HepG2 (cell line): ENCODE results near the gene ZNF217. TPM values are rescaled to one million over a fixed set of nuclear protein-coding genes. Genes with fewer than 3 reads are reported as not detected.

Experiments
- AGO1 ChIP-seq: fragments of 200-400 bp; formaldehyde crosslinking; IDR thresholded peaks from 2 replicates; pipeline ENCODE4 v1.6.1; 2017; ENCODE audit warnings: mild to moderate bottlenecking, low read depth, low read length, moderate library complexity; ENCODE audit not compliant: poor library complexity, severe bottlenecking
- MAF1 ChIP-seq: sonication (generic); formaldehyde crosslinking; IDR thresholded peaks from 2 replicates; pipeline ENCODE4 v1.5.0; 2020; ENCODE audit warnings: missing genetic modification reagents, borderline replicate concordance
- MAFK ChIP-seq, 2 experiments: IDR thresholded peaks in 1 of 2; conservative IDR thresholded peaks in 1 of 2; 2 replicates each; pipeline ENCODE4 v1.6.1; 2011; ENCODE audit warnings: improper control_type of control experiment in 2 of 2, low read length in 2 of 2
- MIER2 ChIP-seq: IDR thresholded peaks from 2 replicates; pipeline ENCODE4 v1.6.1; 2016; ENCODE audit warnings: missing biosample characterization, missing genetic modification reagents
- NFE2 ChIP-seq: sonication (generic); formaldehyde crosslinking; IDR thresholded peaks from 2 replicates; pipeline ENCODE4 v1.4.0; 2020; ENCODE audit warnings: missing genetic modification reagents
- PAX8 ChIP-seq: sonication (generic); formaldehyde crosslinking; IDR thresholded peaks from 2 replicates; pipeline ENCODE4 v1.8.0; 2022; ENCODE audit warnings: mild to moderate bottlenecking, missing genetic modification reagents, borderline replicate concordance
- RARA ChIP-seq: IDR thresholded peaks from 2 replicates; pipeline ENCODE4 v1.6.1; 2016; ENCODE audit warnings: missing genetic modification reagents, missing compliant biosample characterization
- RBFOX2 ChIP-seq: fragments of 200-400 bp; formaldehyde crosslinking; IDR thresholded peaks from 2 replicates; pipeline ENCODE4 v1.6.1; 2017; ENCODE audit warnings: low read depth, mild to moderate bottlenecking, low read length
- RBM22 ChIP-seq: fragments of 200-400 bp; formaldehyde crosslinking; optimal IDR thresholded peaks from 2 replicates; pipeline ENCODE3; 2017; ENCODE audit warnings: mild to moderate bottlenecking, low read length, moderate library complexity
- SMARCE1 ChIP-seq: fragments of 450-650 bp; IDR thresholded peaks from 2 replicates; pipeline ENCODE4 v1.6.1; 2017; ENCODE audit warnings: borderline replicate concordance
- STAG1 ChIP-seq: sonication (generic); formaldehyde crosslinking; IDR thresholded peaks from 2 replicates; pipeline ENCODE4 v1.4.0; 2020; ENCODE audit warnings: missing genetic modification reagents
- THAP11 ChIP-seq: IDR thresholded peaks from 2 replicates; pipeline ENCODE4 v1.6.1; 2016; ENCODE audit warnings: missing biosample characterization, missing genetic modification reagents
- ZNF333 ChIP-seq: sonication (generic); formaldehyde crosslinking; IDR thresholded peaks from 2 replicates; pipeline ENCODE4 v1.4.0; 2020; ENCODE audit warnings: mild to moderate bottlenecking, missing genetic modification reagents, borderline replicate concordance
- ZNF616 ChIP-seq: sonication (generic); formaldehyde crosslinking; IDR thresholded peaks from 2 replicates; pipeline ENCODE4 v1.5.0; 2020; ENCODE audit warnings: low read depth, mild to moderate bottlenecking, missing genetic modification reagents
- ZNF768 ChIP-seq: sonication (generic); formaldehyde crosslinking; IDR thresholded peaks from 2 replicates; pipeline ENCODE4 v1.4.0; 2020; ENCODE audit warnings: missing genetic modification reagents
- polyA plus RNA-seq, 8 experiments: library from polyadenylated mRNA; depleted of rRNA in 3 of 8; stranded (reverse) in 7 of 8; unstranded in 1 of 8; fragments of >200 nt; fragmentation: Illumina TruSeq in 4 of 8; extraction: Trizol in 4 of 8; gene quantifications; 2 replicates each; pipeline versions ENCODE4 v1.2.1 to v1.2.3, GENCODE V29; 2011 to 2016; ENCODE audit warnings: low read depth in 4 of 8, missing spikeins in 1 of 8, mixed read lengths in 1 of 8; ENCODE audit not compliant: insufficient read depth in 1 of 8
- total RNA-seq, 5 experiments: library from RNA; depleted of rRNA; stranded (reverse); fragments of >200 nt; fragmentation: Illumina TruSeq; extraction: Trizol; gene quantifications; 2 replicates each; pipeline ENCODE4 v1.2.3, GENCODE V29; 2016; ENCODE audit warnings: low read depth in 1 of 5
- TF ChIP-seq, protein P1 (sequence below): sonication (generic); formaldehyde crosslinking; IDR thresholded peaks from 2 replicates; pipeline ENCODE4 v1.8.0; 2022; ENCODE audit warnings: mild to moderate bottlenecking, missing genetic modification reagents
- TF ChIP-seq, protein P2 (sequence below): sonication (generic); formaldehyde crosslinking; IDR thresholded peaks from 2 replicates; pipeline ENCODE4 v1.4.0; 2020; ENCODE audit warnings: missing genetic modification reagents, mild to moderate bottlenecking, borderline replicate concordance
- TF ChIP-seq, protein P3 (sequence below): sonication (generic); formaldehyde crosslinking; IDR thresholded peaks from 2 replicates; pipeline ENCODE4 v1.5.0; 2020; ENCODE audit warnings: missing genetic modification reagents, mild to moderate bottlenecking, borderline replicate concordance
- TF ChIP-seq, protein P4 (sequence below): sonication (generic); formaldehyde crosslinking; IDR thresholded peaks from 2 replicates; pipeline ENCODE4 v1.4.0; 2020; ENCODE audit warnings: missing genetic modification reagents
- TF ChIP-seq, protein P5 (sequence below): sonication (generic); formaldehyde crosslinking; IDR thresholded peaks from 2 replicates; pipeline ENCODE4 v1.8.1; 2022; ENCODE audit warnings: mild to moderate bottlenecking, missing genetic modification reagents

The ZNF217 gene
- total and polyA plus RNA-seq, 2 of the 13 experiments (the other 11 are each of a cell fraction or from before 2014, with no cell fraction given) = 22.3 to 29.8 TPM

DNA sequence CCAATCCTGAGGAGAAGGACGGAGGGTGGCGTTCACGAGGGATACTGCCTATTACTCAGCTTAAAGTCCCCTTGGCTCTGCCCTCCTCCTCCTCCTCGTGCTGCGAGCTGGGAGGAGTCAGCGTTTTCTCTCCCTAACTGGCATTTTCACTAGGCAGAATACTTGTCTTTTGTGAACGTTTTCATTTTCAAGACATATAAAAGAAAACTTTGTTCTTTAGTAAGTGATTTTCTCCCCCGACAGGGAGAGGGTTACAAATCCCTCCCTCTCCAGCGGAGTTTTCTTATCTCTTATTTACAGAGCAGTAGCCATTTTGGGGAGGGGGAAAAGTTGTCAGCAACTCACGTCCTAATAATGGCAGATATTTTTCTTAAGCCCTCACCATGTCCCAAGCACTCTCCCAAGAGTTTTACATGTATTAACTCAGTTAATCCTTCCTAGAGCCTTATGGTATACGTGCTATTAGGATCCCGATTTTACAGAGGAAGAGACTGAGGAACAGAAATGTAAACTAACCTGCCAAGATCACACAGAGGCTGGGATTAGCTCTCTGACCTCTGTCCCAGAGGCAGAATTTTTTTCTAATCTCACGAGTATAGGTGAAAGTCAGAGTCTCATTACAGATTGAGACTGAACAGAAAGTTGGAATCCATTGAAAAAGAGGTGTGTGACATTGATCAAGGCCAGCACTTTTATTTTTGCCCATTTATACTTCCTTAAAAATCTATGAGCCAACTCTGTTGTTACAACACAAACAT, 30.0 kb upstream of the ZNF217 start (continued):
- TF ChIP-seq, protein P1, sequence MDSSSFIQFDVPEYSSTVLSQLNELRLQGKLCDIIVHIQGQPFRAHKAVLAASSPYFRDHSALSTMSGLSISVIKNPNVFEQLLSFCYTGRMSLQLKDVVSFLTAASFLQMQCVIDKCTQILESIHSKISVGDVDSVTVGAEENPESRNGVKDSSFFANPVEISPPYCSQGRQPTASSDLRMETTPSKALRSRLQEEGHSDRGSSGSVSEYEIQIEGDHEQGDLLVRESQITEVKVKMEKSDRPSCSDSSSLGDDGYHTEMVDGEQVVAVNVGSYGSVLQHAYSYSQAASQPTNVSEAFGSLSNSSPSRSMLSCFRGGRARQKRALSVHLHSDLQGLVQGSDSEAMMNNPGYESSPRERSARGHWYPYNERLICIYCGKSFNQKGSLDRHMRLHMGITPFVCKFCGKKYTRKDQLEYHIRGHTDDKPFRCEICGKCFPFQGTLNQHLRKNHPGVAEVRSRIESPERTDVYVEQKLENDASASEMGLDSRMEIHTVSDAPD = no peak; the same call in 1 of the 2 replicates
- TF ChIP-seq SMARCE1 = no peak
- TF ChIP-seq MAF1 (CRISPR knock-in tag) = no peak
- peak; percentile 43; the same call in 1 of the 2 replicates for TF ChIP-seq THAP11
- peak; percentile 34; the same call in 1 of the 2 replicates for TF ChIP-seq STAG1 (CRISPR knock-in tag)
- TF ChIP-seq, protein P2, sequence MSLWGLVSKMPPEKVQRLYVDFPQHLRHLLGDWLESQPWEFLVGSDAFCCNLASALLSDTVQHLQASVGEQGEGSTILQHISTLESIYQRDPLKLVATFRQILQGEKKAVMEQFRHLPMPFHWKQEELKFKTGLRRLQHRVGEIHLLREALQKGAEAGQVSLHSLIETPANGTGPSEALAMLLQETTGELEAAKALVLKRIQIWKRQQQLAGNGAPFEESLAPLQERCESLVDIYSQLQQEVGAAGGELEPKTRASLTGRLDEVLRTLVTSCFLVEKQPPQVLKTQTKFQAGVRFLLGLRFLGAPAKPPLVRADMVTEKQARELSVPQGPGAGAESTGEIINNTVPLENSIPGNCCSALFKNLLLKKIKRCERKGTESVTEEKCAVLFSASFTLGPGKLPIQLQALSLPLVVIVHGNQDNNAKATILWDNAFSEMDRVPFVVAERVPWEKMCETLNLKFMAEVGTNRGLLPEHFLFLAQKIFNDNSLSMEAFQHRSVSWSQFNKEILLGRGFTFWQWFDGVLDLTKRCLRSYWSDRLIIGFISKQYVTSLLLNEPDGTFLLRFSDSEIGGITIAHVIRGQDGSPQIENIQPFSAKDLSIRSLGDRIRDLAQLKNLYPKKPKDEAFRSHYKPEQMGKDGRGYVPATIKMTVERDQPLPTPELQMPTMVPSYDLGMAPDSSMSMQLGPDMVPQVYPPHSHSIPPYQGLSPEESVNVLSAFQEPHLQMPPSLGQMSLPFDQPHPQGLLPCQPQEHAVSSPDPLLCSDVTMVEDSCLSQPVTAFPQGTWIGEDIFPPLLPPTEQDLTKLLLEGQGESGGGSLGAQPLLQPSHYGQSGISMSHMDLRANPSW = no peak
- TF ChIP-seq RARA (CRISPR knock-in tag) = peak; percentile 70
- TF ChIP-seq ZNF616 (CRISPR knock-in tag) = no peak
- peak; percentile 75 for TF ChIP-seq RBFOX2
- peak; percentile 75 to 81 for TF ChIP-seq MAFK (conservative IDR thresholded peaks at IDR 0.05 in 1 of 2, IDR thresholded peaks at IDR 0.05 in 1 of 2; ENCODE audit: low read length in 2 of 2)
- peak; percentile 55 for TF ChIP-seq NFE2 (CRISPR knock-in tag)
- no peak; the same call in 1 of the 2 replicates for TF ChIP-seq ZNF768
- TF ChIP-seq MIER2 (CRISPR knock-in tag) = no peak; the same call in 1 of the 2 replicates
- no peak for TF ChIP-seq AGO1
- TF ChIP-seq ZNF333 (CRISPR knock-in tag) = no peak
- no peak for TF ChIP-seq PAX8 (CRISPR knock-in tag)
- TF ChIP-seq, protein P3, sequence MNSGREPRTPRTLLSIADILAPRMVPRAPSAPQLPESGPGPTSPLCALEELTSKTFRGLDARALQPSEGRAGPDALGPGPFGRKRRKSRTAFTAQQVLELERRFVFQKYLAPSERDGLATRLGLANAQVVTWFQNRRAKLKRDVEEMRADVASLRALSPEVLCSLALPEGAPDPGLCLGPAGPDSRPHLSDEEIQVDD (CRISPR knock-in tag) = no peak
- TF ChIP-seq, protein P4, sequence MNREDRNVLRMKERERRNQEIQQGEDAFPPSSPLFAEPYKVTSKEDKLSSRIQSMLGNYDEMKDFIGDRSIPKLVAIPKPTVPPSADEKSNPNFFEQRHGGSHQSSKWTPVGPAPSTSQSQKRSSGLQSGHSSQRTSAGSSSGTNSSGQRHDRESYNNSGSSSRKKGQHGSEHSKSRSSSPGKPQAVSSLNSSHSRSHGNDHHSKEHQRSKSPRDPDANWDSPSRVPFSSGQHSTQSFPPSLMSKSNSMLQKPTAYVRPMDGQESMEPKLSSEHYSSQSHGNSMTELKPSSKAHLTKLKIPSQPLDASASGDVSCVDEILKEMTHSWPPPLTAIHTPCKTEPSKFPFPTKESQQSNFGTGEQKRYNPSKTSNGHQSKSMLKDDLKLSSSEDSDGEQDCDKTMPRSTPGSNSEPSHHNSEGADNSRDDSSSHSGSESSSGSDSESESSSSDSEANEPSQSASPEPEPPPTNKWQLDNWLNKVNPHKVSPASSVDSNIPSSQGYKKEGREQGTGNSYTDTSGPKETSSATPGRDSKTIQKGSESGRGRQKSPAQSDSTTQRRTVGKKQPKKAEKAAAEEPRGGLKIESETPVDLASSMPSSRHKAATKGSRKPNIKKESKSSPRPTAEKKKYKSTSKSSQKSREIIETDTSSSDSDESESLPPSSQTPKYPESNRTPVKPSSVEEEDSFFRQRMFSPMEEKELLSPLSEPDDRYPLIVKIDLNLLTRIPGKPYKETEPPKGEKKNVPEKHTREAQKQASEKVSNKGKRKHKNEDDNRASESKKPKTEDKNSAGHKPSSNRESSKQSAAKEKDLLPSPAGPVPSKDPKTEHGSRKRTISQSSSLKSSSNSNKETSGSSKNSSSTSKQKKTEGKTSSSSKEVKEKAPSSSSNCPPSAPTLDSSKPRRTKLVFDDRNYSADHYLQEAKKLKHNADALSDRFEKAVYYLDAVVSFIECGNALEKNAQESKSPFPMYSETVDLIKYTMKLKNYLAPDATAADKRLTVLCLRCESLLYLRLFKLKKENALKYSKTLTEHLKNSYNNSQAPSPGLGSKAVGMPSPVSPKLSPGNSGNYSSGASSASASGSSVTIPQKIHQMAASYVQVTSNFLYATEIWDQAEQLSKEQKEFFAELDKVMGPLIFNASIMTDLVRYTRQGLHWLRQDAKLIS (CRISPR knock-in tag) = peak; percentile 81; the same call in 1 of the 2 replicates
- TF ChIP-seq RBM22 = peak; percentile 28
- TF ChIP-seq, protein P5, sequence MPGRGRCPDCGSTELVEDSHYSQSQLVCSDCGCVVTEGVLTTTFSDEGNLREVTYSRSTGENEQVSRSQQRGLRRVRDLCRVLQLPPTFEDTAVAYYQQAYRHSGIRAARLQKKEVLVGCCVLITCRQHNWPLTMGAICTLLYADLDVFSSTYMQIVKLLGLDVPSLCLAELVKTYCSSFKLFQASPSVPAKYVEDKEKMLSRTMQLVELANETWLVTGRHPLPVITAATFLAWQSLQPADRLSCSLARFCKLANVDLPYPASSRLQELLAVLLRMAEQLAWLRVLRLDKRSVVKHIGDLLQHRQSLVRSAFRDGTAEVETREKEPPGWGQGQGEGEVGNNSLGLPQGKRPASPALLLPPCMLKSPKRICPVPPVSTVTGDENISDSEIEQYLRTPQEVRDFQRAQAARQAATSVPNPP (CRISPR knock-in tag) = no peak
